ENCODE data around the gene MAN2A1.

MAN2A1 gene

GRCh38 chr5:109898269-109899162 lies 208.8 kb downstream of the MAN2A1 start:
- Histone ChIP-seq H3K4me3 (peak overlapping the region; percentile 53), H3K27ac (peak overlapping the region; percentile 23 to 36)
- no peak for DNase-seq (ENCODE audit: low spot score)
- TF ChIP-seq, protein P1, sequence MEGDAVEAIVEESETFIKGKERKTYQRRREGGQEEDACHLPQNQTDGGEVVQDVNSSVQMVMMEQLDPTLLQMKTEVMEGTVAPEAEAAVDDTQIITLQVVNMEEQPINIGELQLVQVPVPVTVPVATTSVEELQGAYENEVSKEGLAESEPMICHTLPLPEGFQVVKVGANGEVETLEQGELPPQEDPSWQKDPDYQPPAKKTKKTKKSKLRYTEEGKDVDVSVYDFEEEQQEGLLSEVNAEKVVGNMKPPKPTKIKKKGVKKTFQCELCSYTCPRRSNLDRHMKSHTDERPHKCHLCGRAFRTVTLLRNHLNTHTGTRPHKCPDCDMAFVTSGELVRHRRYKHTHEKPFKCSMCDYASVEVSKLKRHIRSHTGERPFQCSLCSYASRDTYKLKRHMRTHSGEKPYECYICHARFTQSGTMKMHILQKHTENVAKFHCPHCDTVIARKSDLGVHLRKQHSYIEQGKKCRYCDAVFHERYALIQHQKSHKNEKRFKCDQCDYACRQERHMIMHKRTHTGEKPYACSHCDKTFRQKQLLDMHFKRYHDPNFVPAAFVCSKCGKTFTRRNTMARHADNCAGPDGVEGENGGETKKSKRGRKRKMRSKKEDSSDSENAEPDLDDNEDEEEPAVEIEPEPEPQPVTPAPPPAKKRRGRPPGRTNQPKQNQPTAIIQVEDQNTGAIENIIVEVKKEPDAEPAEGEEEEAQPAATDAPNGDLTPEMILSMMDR (IDR thresholded peaks at IDR 0.05) = no peak

GRCh38 chr5:109899163-109899535 lies 209.4 kb downstream of the MAN2A1 start:
- DNase-seq (ENCODE audit: low spot score) = no peak
- TF ChIP-seq, protein P1 (IDR thresholded peaks at IDR 0.05) = no peak
- peak overlapping the region; percentile 23 to 36 for H3K27ac ChIP-seq
- H3K4me3 ChIP-seq = no peak overlapping the region

DNA sequence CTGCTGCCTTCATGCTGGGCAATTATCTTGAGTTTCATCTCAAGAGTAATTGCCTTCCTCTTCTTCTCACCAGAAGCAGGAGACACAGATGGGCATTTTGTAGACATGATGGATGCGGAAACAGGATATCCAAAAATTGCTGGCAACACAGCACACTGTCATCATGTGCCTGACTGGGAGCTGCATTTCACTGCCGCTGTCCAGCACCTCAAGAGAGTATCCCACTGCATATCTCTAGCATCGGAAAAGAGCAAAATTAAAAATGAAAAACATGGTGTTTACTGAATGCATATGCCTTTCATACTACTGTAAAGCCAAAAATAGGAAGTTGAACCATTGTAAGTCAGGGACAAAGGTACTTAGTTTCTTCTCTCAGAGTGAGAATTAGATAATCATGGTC lies 210.7 kb downstream of the MAN2A1 start:
- no peak for DNase-seq (ENCODE audit: low spot score)
- no peak overlapping the region for H3K27ac ChIP-seq
- TF ChIP-seq, protein P1 (IDR thresholded peaks at IDR 0.05) = no peak
- H3K4me3 ChIP-seq = no peak overlapping the region

DNA sequence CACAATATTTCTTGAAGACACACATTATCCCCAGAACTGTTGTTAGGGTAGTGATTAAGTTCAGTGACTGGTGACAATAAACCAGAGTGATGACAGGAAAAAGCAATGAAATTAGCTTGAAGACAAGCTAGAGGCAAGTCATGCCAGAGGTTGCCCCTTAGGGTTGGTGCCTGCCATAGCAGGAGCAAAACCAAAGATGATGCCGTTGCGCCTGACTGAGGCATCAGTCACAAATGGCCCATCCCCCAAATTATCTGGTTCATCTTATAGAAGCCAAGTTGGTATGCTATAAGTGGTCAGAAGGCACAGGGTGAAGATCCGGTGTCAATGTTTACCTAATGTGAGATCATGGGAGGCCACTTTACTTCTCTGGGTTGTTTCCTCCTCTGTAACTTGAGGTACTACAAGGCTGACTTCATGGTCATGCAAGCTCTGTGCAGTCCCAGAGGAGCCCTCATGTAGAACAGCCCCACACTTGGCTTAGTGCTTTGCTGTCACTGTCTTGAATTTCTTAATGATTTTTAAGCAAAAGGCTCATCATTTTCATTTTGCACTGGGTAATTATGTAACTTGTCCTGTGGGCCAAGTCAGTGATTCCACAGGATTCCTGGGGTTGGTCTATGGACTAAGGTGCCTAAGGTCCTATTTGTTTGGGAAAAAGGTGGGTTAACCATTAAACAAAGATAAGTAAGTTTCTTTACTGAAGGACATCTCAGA lies 211.3 kb downstream of the MAN2A1 start:
- H3K4me3 ChIP-seq = no peak overlapping the region
- H3K27ac ChIP-seq = no peak overlapping the region
- no peak for DNase-seq (ENCODE audit: low spot score)
- TF ChIP-seq, protein P1 (IDR thresholded peaks at IDR 0.05) = no peak

GRCh38 chr5:109901628-109901981 lies 211.9 kb downstream of the MAN2A1 start:
- H3K4me3 ChIP-seq = no peak overlapping the region
- H3K27ac ChIP-seq = no peak overlapping the region
- no peak for DNase-seq (ENCODE audit: low spot score)
- TF ChIP-seq, protein P1 (IDR thresholded peaks at IDR 0.05) = no peak

DNA sequence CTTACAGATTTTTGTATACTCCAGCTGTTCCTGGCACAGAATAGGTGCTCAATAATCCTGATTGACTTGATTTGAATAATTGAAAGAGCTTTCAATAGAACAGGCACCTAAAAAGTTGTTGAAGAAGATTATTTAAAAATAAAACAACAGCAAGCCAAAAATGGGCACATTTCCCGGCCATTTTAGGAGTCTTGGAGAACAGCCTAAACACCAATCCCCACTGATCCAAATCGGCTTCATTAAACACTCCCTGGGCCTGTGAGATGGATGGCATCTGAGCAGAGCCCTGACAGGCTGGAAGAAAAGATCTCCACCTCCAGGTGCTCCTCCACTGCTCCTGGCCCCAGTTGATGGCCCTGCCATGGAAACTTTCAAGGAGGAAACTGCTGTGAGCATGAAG lies 213.3 kb downstream of the MAN2A1 start:
- H3K27ac ChIP-seq = no peak overlapping the region
- H3K4me3 ChIP-seq = no peak overlapping the region
- no peak for DNase-seq (ENCODE audit: low spot score)
- TF ChIP-seq, protein P1 (IDR thresholded peaks at IDR 0.05) = no peak
